HAP-1 (cell line): Measurements from ENCODE around the gene SCAP.
"Not testable (repeated sequence)": the region's sequence is repeated elsewhere in the genome, so short reads cannot be mapped to it uniquely, and the experiment has no call there.

Experiments used
- DNase-seq, 2 experiments: peaks; one replicate each; pipeline ENCODE4 v3.0.0-alpha.2; 2016 to 2020; ENCODE audit warnings: low spot score in 2 of 2
- H3K27me3 ChIP-seq: fragments of 250-450 bp; sonication (Bioruptor Pico); 2 replicates; pipeline ENCODE4 v1.5.1; 2020; ENCODE audit warnings: low read depth, mild to moderate bottlenecking, moderate library complexity
- H3K36me3 ChIP-seq: fragments of 250-450 bp; sonication (Bioruptor Pico); replicated peaks from 2 replicates; pipeline ENCODE4 v1.5.1; 2020; ENCODE audit warnings: mild to moderate bottlenecking
- H3K4me1 ChIP-seq: fragments of 250-450 bp; sonication (Bioruptor Pico); 2 replicates; pipeline ENCODE4 v1.5.1; 2020; ENCODE audit warnings: mild to moderate bottlenecking
- H3K4me3 ChIP-seq: fragments of 250-450 bp; sonication (Bioruptor Pico); 2 replicates; pipeline ENCODE4 v1.5.1; 2020; ENCODE audit warnings: mild to moderate bottlenecking, moderate library complexity
- H3K9me3 ChIP-seq: fragments of 250-450 bp; sonication (Bioruptor Pico); 2 replicates; pipeline ENCODE4 v1.5.1; 2020; ENCODE audit warnings: mild to moderate bottlenecking, moderate library complexity
- in situ Hi-C: fragments of 300-500 bp; cut with MboI; formaldehyde crosslinking; loops from 3 replicates; pipeline ENCODE4 v1.14.3; 2020; ENCODE audit warnings: low sequenced_read_pairs, inconsistent platforms, mixed read lengths

SCAP gene

DNA sequence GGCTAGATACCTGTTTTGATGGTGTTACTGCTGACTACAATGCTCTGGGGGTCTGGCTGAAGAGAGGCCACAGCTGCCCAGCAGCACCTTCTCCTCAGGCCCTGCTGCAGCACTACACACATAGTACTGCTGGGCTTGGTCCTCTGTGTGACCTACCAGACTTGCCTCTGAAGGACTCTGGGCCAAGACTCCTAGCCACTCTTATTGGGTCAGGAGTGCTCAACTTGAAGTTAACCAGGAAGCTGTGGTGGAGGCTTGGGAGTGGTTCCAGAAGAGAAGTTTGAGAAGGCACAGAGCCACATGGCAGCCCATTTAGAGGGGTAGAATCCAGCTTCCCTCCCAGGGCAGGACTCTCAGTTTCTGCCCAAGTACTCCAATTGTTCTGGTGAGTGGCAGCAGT is 21.2 kb upstream of the SCAP start:
- no peak overlapping the region for H3K4me3 ChIP-seq
- no peaks in the 10 kb centered on the region for H3K9me3 ChIP-seq
- no peak for DNase-seq
- H3K27me3 ChIP-seq: no peaks in the 10 kb centered on the region
- H3K36me3 ChIP-seq: peaks cover 71% of the 10 kb centered on the region
- in situ Hi-C loops: no loop called here
- no peaks in the 10 kb centered on the region for H3K4me1 ChIP-seq

DNA sequence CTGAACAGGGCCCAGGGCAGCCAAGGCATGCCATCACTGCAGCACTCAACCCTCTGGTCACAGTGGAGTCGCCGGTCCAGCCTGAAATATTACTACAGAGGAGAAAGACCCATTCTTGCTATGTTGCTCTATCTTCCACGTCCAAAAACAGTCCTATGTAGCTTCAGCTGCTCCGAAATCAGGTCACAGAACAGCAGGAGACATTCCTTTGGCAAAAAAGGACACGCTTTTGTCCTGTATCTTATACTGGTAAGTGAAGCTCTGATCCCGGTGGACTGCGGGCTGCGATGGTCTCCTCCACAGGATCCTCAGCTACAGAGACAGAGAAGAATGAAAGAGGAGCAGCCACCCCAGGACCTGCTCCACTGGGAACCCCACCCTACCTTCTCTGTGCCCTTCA is 20.1 kb upstream of the SCAP start:
- H3K4me1 ChIP-seq: no peaks in the 10 kb centered on the region
- H3K9me3 ChIP-seq: no peaks in the 10 kb centered on the region
- in situ Hi-C loops: no loop called here
- H3K27me3 ChIP-seq: no peaks in the 10 kb centered on the region
- H3K36me3 ChIP-seq: peaks cover 66% of the 10 kb centered on the region
- no peak overlapping the region for H3K4me3 ChIP-seq
- no peak for DNase-seq

DNA sequence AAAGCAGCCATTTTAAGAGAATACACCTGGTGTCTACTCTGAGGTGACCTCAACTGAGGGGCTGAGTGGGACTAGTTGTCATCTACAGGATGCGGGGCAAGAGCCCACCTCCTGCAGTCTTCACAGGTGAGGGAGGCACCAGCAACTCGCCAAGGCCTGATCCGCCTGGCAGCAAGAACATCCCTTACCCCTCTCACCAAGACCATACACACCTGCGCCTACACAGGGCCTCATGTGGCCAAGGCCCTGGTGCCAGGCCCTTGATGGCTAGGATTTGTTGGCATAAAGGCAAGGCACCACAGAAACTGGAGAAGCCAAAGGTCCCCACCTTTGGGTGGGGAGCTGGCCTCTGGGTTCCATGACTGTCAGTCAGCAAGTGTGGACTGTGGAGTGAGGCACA is 19.4 kb upstream of the SCAP start:
- Histone ChIP-seq H3K4me1 (no peaks in the 10 kb centered on the region), H3K27me3 (no peaks in the 10 kb centered on the region), H3K4me3 (no peak overlapping the region), H3K36me3 (peaks cover 59% of the 10 kb centered on the region), H3K9me3 (no peaks in the 10 kb centered on the region)
- in situ Hi-C loops: no loop called here
- DNase-seq: no peak

DNA sequence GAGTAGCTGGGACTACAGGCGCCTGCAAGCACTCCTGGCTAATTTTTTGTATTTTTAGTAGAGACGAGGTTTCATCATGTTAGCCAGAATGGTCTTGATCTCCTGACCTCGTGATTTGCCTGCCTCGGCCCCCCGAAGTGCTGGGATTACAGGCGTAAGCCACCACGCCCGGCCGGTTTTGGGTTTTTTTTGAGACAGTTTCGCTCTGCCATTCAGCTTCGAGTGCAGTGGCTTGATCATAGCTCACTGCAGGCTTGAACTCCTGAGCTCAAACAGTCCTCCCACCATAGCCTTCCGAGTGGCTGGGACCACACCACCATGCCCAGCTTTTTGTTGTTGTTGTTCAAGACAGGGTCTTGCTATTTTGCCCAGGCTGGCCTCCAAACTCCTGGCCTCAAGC is 16.0 kb upstream of the SCAP start:
- no peak overlapping the region for H3K4me3 ChIP-seq
- H3K36me3 ChIP-seq: peaks cover 32% of the 10 kb centered on the region
- H3K27me3 ChIP-seq: no peaks in the 10 kb centered on the region
- no peak for DNase-seq
- H3K9me3 ChIP-seq: no peaks in the 10 kb centered on the region
- in situ Hi-C loops: no loop called here
- H3K4me1 ChIP-seq: no peaks in the 10 kb centered on the region

DNA sequence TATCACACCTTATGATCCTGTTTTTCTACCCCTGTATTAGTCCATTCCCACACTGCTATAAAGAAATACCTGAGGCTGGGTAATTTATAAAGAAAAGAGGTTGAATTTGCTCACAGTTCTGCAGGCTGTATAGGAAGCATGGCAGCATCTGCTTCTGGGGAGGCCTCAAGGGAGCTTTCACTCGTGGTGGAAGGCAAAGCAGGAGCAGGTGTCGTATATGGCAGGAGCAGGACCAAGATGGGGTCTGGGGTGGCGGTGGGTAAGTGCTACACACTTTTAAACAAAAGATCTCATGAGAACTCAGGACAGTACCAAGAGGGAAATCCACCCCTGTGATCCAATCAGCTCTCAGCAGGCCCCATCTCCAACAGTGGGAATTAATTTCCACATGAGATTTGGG is 15.4 kb upstream of the SCAP start:
- H3K36me3 ChIP-seq: peaks cover 31% of the 10 kb centered on the region
- no peaks in the 10 kb centered on the region for H3K4me1 ChIP-seq
- in situ Hi-C loops: no loop called here
- no peaks in the 10 kb centered on the region for H3K27me3 ChIP-seq
- H3K9me3 ChIP-seq: no peaks in the 10 kb centered on the region
- no peak overlapping the region for H3K4me3 ChIP-seq
- no peak for DNase-seq

DNA sequence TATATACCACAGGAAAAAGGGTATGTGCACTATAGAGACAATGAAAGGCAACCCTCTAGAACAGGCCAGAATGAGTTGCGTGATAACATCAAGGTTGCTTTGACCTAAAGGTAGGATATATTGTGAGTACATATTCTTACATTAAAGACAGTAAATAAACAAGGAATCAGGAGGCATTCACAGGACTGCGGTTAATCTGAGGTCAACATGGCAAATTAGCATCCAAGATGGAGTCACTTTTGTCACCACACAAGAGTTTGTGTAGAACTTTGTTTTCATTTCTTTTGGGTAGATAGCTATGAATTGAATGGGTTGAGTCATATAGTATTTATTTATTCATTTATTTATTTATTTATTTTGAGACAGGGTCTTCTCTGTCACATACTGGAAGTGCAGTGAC is 11.5 kb upstream of the SCAP start:
- in situ Hi-C loops: no loop called here
- no peak overlapping the region for H3K4me3 ChIP-seq
- H3K36me3 ChIP-seq: peaks cover 8% of the 10 kb centered on the region; the same call in 1 of the 2 replicates
- no peak for DNase-seq
- no peaks in the 10 kb centered on the region for H3K9me3 ChIP-seq
- no peaks in the 10 kb centered on the region for H3K27me3 ChIP-seq
- H3K4me1 ChIP-seq: 0 out of 2 replicates have a peak, but pooled peaks cover under 1% of the 10 kb centered on the region

DNA sequence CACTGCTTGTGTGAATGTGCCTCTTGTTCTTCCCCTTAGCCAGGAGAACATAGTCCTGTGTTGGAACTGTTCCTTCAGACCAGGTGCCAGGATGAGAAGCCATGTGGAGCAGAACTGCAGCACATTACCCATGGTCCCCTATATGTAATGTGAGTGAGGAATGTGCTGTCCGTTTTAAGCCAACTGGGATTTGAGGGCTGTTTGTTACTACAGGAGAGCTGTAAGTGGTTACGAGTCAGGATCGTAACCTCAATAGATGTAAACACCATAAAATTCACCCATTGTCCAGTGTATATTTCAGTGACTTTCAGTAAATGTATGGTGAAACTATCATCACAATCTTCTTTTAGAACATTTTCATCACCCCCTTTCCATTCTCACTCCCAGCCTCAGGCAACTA is 10.1 kb upstream of the SCAP start:
- 0 out of 2 replicates have a peak, but pooled peaks cover 6% of the 10 kb centered on the region for H3K4me1 ChIP-seq
- no peak for DNase-seq
- in situ Hi-C loops: no loop called here
- no peaks in the 10 kb centered on the region for H3K9me3 ChIP-seq
- no peaks in the 10 kb centered on the region for H3K27me3 ChIP-seq
- H3K4me3 ChIP-seq: no peak overlapping the region
- peaks cover 3% of the 10 kb centered on the region; the same call in 1 of the 2 replicates for H3K36me3 ChIP-seq

DNA sequence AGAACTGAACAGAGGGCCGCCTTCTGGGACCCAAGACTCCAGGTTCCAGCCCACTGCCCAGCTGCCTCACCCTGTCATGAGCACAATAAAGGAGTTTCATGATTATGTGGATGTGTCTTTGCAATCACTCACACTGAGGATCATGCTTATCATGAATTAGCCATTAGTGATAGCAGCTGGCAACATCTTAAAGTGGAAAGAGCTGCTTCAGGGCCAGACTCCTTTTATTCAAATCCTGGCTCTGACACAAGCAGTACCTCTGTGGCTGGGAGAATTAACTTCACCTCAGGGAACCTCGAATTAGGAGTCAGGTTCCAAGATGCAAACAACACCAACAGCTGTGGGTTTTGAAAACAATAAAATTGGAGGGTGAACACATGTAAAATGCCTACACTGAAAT is 6.6 kb upstream of the SCAP start:
- H3K36me3 ChIP-seq: no peaks in the 10 kb centered on the region
- no peaks in the 10 kb centered on the region for H3K27me3 ChIP-seq
- no peak overlapping the region for H3K4me3 ChIP-seq
- in situ Hi-C loops: no loop called here
- no peak for DNase-seq
- H3K4me1 ChIP-seq: 0 out of 2 replicates have a peak, but pooled peaks cover 6% of the 10 kb centered on the region
- no peaks in the 10 kb centered on the region for H3K9me3 ChIP-seq

DNA sequence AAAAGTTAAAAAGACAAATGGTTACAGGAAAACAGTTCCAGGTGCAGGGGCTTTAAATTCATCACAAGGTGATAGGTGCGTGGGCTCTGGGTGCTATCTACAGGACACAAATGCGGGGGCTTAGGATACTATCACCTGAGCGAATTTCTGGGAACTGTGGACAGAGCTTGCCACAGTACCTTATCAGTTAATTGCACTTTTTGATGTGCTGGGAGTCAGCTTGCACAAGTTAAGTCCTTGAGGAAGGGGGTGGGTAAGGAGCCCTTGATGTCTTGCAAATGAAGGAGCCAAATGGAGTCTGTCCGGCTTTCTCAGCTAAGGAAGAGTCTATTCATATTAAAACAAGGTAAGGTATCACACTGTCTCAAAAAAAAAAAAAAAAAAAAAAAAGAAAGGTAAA is 6.0 kb upstream of the SCAP start:
- H3K36me3 ChIP-seq, H3K4me3 ChIP-seq, DNase-seq, in situ Hi-C loops, H3K9me3 ChIP-seq, H3K4me1 ChIP-seq, H3K27me3 ChIP-seq: not testable (repeated sequence)

DNA sequence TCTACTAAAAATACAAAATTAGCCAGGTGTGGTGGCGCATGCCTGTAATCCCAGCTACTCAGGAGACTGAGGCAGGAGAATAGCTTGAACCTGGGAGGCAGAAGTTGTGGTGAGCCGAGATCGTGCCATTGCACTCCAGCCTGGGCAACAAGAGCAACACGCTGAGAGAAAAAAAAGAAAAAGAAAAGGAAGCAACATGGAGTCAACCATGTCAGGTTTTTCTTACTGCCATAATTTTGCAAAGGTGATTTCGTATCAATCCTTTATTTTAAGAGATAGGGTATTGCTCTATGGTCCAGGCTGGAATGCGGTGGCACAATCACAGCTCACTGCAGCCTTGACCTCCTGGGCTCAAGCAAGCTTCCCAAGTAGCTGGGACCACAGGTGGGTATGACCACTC is 4.5 kb upstream of the SCAP start:
- H3K36me3 ChIP-seq, in situ Hi-C loops: not testable (repeated sequence)

DNA sequence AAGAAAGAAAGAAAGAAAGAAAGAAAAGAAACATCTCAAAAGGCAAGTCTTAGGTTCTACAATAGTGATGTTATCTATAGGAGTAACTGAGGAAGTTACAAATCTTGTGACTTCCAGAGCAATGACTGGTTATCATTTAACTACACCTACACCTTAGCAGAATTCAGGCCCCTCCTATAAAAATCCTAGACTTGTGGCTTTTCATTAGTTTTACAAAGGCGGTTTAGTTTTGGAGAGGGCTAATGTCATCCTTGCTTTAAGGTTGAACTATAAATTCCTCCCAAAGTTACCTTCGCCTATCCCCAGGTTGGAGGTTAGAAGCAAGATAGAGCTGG is 4.1 kb upstream of the SCAP start:
- in situ Hi-C loops: no loop called here
- H3K4me1 ChIP-seq: peaks cover 15% of the 10 kb centered on the region
- no peak overlapping the region for H3K4me3 ChIP-seq
- no peaks in the 10 kb centered on the region for H3K27me3 ChIP-seq
- H3K9me3 ChIP-seq: 0 out of 2 replicates have a peak, but pooled peaks cover 3% of the 10 kb centered on the region
- H3K36me3 ChIP-seq: no peaks in the 10 kb centered on the region; the same call in 1 of the 2 replicates
- DNase-seq: no peak

More for the DNA sequence above, 4.5 kb upstream of the SCAP start:
- DNase-seq, H3K9me3 ChIP-seq, H3K27me3 ChIP-seq, H3K4me3 ChIP-seq: not testable (repeated sequence)
- H3K4me1 ChIP-seq: peaks cover 15% of the 10 kb centered on the region

DNA sequence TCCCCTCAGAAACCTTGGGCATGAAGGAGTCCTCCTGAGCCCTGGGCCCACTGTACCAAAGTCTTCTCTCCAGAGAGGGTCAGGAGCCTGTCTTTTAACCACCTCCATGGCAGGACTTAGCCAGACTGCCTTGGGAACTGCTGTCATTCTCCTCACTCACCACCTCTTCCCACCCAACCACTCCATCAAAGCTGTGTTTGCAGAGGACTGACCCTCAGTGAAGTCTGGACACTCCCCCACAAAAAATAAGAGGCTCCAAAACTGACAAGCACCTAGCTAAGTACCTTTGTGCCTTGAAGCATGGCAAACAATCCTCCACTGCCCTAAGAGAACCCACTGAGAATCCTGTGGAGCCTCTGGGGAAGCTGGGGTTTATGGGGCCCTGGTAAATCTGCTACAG is 2.3 kb upstream of the SCAP start:
- H3K4me1 ChIP-seq: peaks cover 15% of the 10 kb centered on the region
- DNase-seq: no peak
- H3K27me3 ChIP-seq: no peaks in the 10 kb centered on the region
- 0 out of 2 replicates have a peak, but pooled peaks cover 3% of the 10 kb centered on the region for H3K9me3 ChIP-seq
- H3K36me3 ChIP-seq: no peaks in the 10 kb centered on the region; the same call in 1 of the 2 replicates
- in situ Hi-C loops: no loop called here
- no peak overlapping the region for H3K4me3 ChIP-seq

DNA sequence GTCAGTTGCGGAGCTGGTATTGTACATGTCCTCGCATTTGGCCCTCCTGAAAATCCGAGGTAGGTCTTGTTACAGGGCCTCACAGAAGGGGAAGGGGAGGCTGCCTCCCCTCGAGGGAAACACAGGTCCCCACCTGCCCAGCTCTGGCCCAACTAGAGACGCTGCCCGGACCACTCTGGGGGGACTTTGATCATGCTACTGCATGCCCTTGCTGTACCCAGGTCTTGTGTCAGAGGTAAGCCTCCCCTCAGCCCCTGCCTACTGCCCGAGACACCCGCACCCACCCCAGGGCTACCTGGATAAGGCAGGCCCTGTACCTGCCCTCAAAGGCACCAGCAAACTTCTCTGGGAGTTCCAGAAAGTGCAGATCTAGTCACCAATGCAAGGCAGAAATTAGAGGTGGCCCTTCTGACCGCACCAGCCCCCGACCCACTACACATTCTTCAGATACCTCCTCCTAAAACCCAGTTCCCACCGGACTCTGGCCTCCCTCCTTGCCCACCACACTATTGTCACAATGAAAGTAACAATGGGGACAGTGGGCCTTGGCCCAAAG is 981 bp upstream of the SCAP start:
- Histone ChIP-seq H3K27me3 (no peaks in the 10 kb centered on the region), H3K4me3 (peak overlapping the region; percentile 89; the same call in 1 of the 2 replicates), H3K36me3 (no peaks in the 10 kb centered on the region; the same call in 1 of the 2 replicates), H3K9me3 (0 out of 2 replicates have a peak, but pooled peaks cover 3% of the 10 kb centered on the region), H3K4me1 (peaks cover 11% of the 10 kb centered on the region)
- no peak for DNase-seq
- in situ Hi-C loops: no loop called here

DNA sequence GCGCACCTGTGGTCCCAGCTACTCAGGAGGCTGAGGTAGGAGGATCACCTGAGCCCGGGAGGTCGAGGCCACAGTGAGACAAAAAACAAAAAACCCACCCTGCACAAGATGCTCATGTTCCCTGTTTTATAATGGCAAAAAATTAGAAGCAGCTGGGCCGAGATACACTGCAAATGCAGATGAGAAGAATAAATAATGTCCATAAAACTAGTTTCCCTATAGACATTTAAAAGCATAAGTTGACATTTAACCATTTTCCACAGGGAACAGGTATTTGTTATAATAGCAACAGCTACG is 537 bp upstream of the SCAP start:
- 0 out of 2 replicates have a peak, but pooled peaks cover 3% of the 10 kb centered on the region for H3K9me3 ChIP-seq
- no peaks in the 10 kb centered on the region; the same call in 1 of the 2 replicates for H3K36me3 ChIP-seq
- in situ Hi-C loops: no loop called here
- no peaks in the 10 kb centered on the region for H3K27me3 ChIP-seq
- DNase-seq: no peak
- peaks cover 9% of the 10 kb centered on the region for H3K4me1 ChIP-seq
- peak overlapping the region; percentile 89 for H3K4me3 ChIP-seq

DNA sequence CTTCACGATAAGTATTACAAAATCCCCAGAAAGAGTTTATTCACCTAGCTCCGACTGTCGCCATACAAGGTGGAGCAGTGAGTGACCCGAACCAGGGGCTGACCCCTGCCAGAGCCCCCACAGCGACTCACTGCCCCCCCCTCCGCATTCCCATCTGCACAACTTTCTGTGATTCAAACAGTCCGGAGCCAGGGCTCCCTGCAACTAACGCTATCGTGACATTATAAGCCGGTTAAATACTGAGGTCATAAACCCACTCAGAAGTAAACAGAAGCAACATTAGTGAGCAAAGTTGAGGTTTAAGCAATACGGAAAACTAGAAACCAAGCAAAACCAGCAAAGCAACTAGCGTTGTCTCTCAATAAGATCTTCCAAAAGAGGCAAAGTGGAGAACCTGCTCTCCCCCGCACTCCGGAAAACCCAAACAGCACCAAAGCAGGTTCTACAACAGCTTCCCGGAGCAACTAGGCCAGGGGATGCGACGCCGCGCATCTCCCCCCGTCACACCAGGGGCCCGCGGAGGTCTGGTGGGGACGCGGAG is 642 bp downstream of the SCAP start:
- H3K4me1 ChIP-seq: peaks cover 9% of the 10 kb centered on the region
- no peaks in the 10 kb centered on the region for H3K27me3 ChIP-seq
- in situ Hi-C loops: no loop called here
- no peaks in the 10 kb centered on the region; the same call in 1 of the 2 replicates for H3K36me3 ChIP-seq
- peak in 1 of 2 experiments; percentile 33 for DNase-seq
- 0 out of 2 replicates have a peak, but pooled peaks cover 3% of the 10 kb centered on the region for H3K9me3 ChIP-seq
- H3K4me3 ChIP-seq: peak overlapping the region; percentile 89
